Prostate gland (tissue), 2 donors: ENCODE data around the gene PLCB2. TPM values are rescaled to one million over a fixed set of nuclear protein-coding genes. Genes with fewer than 3 reads are reported as not detected.
A peak's percentile ranks its signal among the peaks of the same experiment; 100 is the strongest.

Experiments
- DNase-seq: peaks from one replicate; pipeline ENCODE4 v3.0.0-alpha.2; 2019; ENCODE audit warnings: low spot score
- H3K27ac ChIP-seq, 2 donors: fragments of 200-600 bp; sonication (generic); 2 replicates each; pipeline ENCODE4 v1.5.1; 2017 to 2019
- H3K27me3 ChIP-seq: fragments of 200-600 bp; sonication (generic); replicated peaks from 2 replicates; pipeline ENCODE4 v1.5.1; 2019; ENCODE audit not compliant: insufficient read depth
- H3K36me3 ChIP-seq, 2 donors: fragments of 200-600 bp; sonication (generic); 1 replicate in 1 of 2; 2 replicates in 1 of 2; pipeline versions ENCODE4 v1.5.1 to v1.8.1; 2017 to 2019
- H3K4me1 ChIP-seq: fragments of 200-600 bp; sonication (generic); replicated peaks from 2 replicates; pipeline ENCODE4 v1.5.1; 2019
- H3K4me3 ChIP-seq, 2 donors: fragments of 200-600 bp; sonication (generic); 2 replicates each; pipeline ENCODE4 v1.5.1; 2017 to 2019
- H3K9me3 ChIP-seq: fragments of 200-600 bp; sonication (generic); 2 replicates; pipeline ENCODE4 v1.5.1; 2017
- CTCF ChIP-seq, 4 experiments: fragments of 200-600 bp in 2 of 4; fragments of 450-650 bp in 2 of 4; sonication (generic) in 2 of 4; IDR thresholded peaks; 1 replicate in 3 of 4; 2 replicates in 1 of 4; pipeline ENCODE4 v1.5.1; 2016 to 2019; ENCODE audit warnings: antibody characterized with exemption in 4 of 4, mild to moderate bottlenecking in 2 of 4, moderate library complexity in 2 of 4
- POLR2A ChIP-seq: fragments of 450-650 bp; IDR thresholded peaks from one replicate; pipeline ENCODE4 v1.6.1; 2016; ENCODE audit warnings: antibody characterized with exemption, mild to moderate bottlenecking
- POLR2AphosphoS5 ChIP-seq: sonication (generic); formaldehyde crosslinking; IDR thresholded peaks from one replicate; pipeline ENCODE4 v1.6.1; 2017; ENCODE audit warnings: antibody characterized with exemption
- WGBS: methylation state at CpG from one replicate; pipeline ENCODE4 v1.1.5; 2018; 5-methylcytosine and 5-hydroxymethylcytosine counted together
- intact Hi-C: fragments of 100-400 bp; cut with DNase I; formaldehyde crosslinking; loops from one replicate; pipeline ENCODE4 v1.14.2; 2022
- total RNA-seq, 2 donors: library from RNA; depleted of rRNA; stranded (reverse); fragments of >200 nt; gene quantifications; one replicate each; pipeline ENCODE4 v1.1.0, GENCODE V29; 2016

Gene PLCB2
- total RNA-seq, 2 donors from 2014 or later: 1.5 to 13.0 TPM

DNA sequence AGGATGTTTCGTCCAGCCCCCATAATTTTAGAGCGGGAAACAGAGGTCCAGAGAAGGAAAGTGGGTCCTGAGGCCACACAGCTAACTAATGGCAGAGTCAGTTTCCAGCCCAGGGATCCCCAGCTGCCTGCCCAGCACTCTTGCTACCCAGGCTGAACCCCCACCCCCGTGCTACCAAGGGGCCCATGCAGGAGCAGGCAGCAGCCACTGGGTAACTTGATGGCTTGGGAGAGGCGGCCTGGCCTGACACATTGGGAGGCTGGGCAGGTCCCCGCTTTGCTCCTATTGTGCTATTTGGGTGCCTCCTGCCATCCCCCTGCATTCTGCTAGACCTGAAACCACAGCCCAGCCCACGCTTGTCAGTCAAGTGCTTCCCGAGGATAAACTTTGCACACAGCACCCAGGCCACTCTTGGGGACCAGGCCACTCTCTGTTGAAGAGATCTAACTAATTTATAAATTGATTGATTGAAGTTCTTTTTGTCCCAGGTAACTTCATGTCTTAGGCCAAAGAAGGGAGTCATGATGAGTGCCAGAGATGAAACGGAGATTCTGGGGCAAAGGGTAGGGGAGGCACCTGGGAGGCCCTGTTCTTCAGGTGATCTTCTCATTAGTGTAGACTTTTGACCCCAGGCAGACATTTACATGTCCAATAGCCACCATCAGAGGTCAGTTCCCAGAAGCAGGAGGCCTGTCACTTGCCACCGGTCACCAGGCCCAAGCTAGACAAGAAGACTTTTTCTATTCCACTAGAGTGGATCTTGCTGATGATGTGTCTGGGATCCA lies 61.9 kb downstream of the PLCB2 start:
- Histone ChIP-seq H3K4me1 (peaks cover 8% of the 10 kb centered on the region), H3K36me3 (no peaks in the 10 kb centered on the region)
- WGBS: 86% methylated on average over 9 of the region's 9 CpGs

DNA sequence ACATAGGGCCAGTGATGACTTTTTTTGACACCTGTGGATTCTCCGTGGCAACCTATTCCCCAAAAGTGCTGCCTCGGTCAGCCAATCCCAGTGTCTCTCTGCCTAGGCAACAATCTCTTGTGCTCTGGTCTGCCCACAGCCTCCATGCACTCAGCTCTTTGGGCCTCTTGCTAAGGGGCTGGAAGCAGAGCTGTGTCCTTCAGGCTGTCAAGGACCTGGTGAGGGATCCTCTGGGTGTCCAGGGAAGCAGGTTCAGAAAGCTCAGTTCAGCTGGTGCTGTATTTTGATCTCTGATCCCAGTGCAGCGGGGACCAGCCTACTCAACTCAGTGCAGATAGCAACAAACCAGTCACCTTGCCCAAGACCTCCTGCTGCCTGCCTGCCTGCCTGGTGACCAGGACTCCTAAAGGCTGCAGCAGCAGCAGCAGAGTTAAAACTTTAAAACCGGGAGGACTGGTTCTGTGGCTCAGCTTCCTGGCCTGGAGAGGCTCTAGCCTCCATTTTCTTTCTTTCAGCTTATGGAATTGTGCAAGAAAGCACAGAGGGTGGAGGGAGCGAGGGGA lies 62.7 kb downstream of the PLCB2 start:
- intact Hi-C loops: no loop called here
- 61% methylated on average over 5 of the region's 5 CpGs for WGBS

More for the DNA sequence above, 61.9 kb downstream of the PLCB2 start:
- TF ChIP-seq CTCF (IDR thresholded peaks at IDR 0.05) (no peak), POLR2A (no peak), POLR2AphosphoS5 (no peak)
- no peak for DNase-seq
- Histone ChIP-seq H3K27me3 (no peaks in the 10 kb centered on the region), H3K4me3 (no peak overlapping the region), H3K27ac (no peak overlapping the region), H3K9me3 (no peaks in the 10 kb centered on the region)
- intact Hi-C loops: no loop called here

GRCh38 chr15:40243126-40243810 lies 64.5 kb downstream of the PLCB2 start:
- Histone ChIP-seq H3K9me3 (no peaks in the 10 kb centered on the region), H3K27ac (no peak overlapping the region), H3K36me3 (no peaks in the 10 kb centered on the region), H3K4me1 (peaks cover 4% of the 10 kb centered on the region), H3K4me3 (no peak overlapping the region), H3K27me3 (no peaks in the 10 kb centered on the region)
- DNase-seq: no peak
- WGBS: 64% methylated on average over 9 of the region's 9 CpGs
- intact Hi-C loops: no loop called here
- no peak for TF ChIP-seq POLR2AphosphoS5
- no peak for TF ChIP-seq POLR2A
- TF ChIP-seq CTCF (IDR thresholded peaks at IDR 0.05): no peak

More for the DNA sequence above, 62.7 kb downstream of the PLCB2 start:
- DNase-seq: peak; percentile 63
- H3K27ac ChIP-seq: no peak overlapping the region
- H3K4me3 ChIP-seq: no peak overlapping the region
- no peaks in the 10 kb centered on the region for H3K9me3 ChIP-seq
- peaks cover 8% of the 10 kb centered on the region for H3K4me1 ChIP-seq
- no peaks in the 10 kb centered on the region for H3K36me3 ChIP-seq
- no peaks in the 10 kb centered on the region for H3K27me3 ChIP-seq
- peak; percentile 68 for TF ChIP-seq POLR2AphosphoS5
- no peak for TF ChIP-seq POLR2A
- no peak for TF ChIP-seq CTCF (IDR thresholded peaks at IDR 0.05)

- DNase-seq: no peak
- TF ChIP-seq POLR2AphosphoS5 (no peak), POLR2A (no peak), CTCF (IDR thresholded peaks at IDR 0.05) (no peak)
- Histone ChIP-seq H3K27me3 (no peaks in the 10 kb centered on the region), H3K4me3 (no peak overlapping the region), H3K36me3 (no peaks in the 10 kb centered on the region), H3K27ac (no peak overlapping the region), H3K4me1 (peaks cover 4% of the 10 kb centered on the region), H3K9me3 (no peaks in the 10 kb centered on the region)
- intact Hi-C loops: no loop called here
- 87% methylated on average over 5 of the region's 5 CpGs for WGBS
Measured at GRCh38 chr15:40242601-40243000, 65.1 kb downstream of the PLCB2 start.
